NCI-H2107 (cell line): ENCODE measurements around the gene NMBR.
"Not testable (repeated sequence)": the region's sequence is repeated elsewhere in the genome, so short reads cannot be mapped to it uniquely, and the experiment has no call there.

Source experiments
- DNase-seq: peaks from one replicate; lab custom pipeline; 2025; lab: John Stamatoyannopoulos, UW

Gene NMBR

GRCh38 chr6:142055219-142055618 is 91.7 kb downstream of the NMBR start:
- DNase-seq: no peak

DNA sequence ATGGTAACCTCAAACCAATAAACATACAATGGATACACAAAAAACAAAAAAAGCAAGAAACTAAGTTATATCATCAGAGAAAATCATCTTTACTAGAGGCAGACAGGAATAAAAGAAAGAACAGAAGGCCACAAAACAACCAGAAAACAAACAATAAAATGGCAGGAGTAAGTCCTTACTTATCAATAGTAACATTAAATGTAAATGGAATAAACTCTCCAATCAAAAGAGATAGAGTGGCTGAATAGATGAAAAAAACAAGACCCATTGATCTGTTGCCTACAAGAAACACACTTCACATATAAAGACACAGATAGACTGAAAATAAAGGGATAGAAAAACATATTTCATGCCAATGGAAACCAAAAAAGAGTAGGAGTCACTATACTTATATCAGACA is 95.5 kb downstream of the NMBR start:
- no peak for DNase-seq

GRCh38 chr6:142048593-142048980 is 98.3 kb downstream of the NMBR start:
- no peak for DNase-seq

GRCh38 chr6:142047934-142048592 is 98.9 kb downstream of the NMBR start:
- DNase-seq: no peak

GRCh38 chr6:142045380-142046278 is 101.3 kb downstream of the NMBR start:
- DNase-seq: no peak

- DNase-seq: no peak
These were observed 111.0 kb downstream of the NMBR start for GRCh38 chr6:142035890-142036289.

DNA sequence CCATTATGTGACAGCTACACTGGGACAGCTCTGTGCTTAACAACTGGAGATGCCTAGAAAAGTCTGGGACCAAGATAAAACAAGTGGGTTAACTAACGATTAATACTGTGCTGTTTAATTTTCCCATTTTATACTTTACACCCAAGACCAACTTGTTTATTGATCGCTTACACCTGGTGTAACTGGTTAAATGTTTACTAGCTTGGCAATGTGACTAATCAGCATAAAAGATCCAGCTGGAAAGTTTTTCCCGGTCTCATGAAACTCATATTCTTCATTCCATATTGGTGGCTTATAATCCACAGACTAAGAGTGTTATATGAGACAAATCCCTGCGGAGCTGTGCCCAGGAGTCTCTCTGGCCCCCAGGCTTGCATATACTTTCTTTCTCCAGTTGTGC is 115.9 kb downstream of the NMBR start:
- DNase-seq: no peak

DNA sequence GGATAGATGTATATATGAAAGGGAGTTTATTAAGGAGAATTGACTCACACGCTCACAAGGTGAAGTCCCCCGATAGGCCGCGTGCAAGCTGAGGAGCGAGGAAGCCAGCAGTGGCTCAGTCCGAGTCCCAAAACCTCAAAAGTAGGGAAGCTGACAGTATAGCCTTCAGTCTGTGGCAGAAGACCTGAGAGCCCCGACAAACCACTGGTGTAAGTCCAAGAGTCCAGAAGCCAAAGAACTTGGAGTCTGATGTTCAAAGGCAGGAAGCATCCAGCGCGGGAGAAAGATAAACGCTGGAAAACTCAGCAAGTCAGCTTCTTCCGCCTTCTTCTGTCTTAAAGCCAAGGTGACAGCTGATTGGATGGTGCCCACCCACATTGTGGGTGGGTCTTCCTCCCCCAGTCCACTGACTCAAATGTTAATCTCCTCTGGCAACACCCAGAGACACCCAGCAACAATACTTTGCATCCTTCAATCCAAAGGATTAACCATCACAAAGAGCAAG is 116.8 kb downstream of the NMBR start:
- DNase-seq: no peak

- no peak for DNase-seq
These were observed 118.4 kb downstream of the NMBR start for GRCh38 chr6:142028527-142028926.

GRCh38 chr6:142027804-142028203 is 119.1 kb downstream of the NMBR start:
- not testable (repeated sequence) for DNase-seq

GRCh38 chr6:142027074-142027473 is 119.8 kb downstream of the NMBR start:
- no peak for DNase-seq

- no peak for DNase-seq
These were observed 120.5 kb downstream of the NMBR start for GRCh38 chr6:142026471-142026870.
